Gastroesophageal sphincter (tissue), 3 donors: ENCODE measurements around the gene SPECC1L.

Experiments used
- CTCF ChIP-seq, 4 experiments: fragments of 200-600 bp in 2 of 4; fragments of 450-650 bp in 2 of 4; sonication (generic) in 1 of 4; IDR thresholded peaks; one replicate each; pipeline ENCODE4 v1.5.1; 2017 to 2019; ENCODE audit warnings: antibody characterized with exemption in 4 of 4, mild to moderate bottlenecking in 2 of 4, moderate library complexity in 2 of 4
- EP300 ChIP-seq: sonication (generic); formaldehyde crosslinking; IDR thresholded peaks from one replicate; pipeline ENCODE4 v1.6.1; 2017; ENCODE audit warnings: antibody characterized with exemption, mild to moderate bottlenecking
- POLR2A ChIP-seq, 2 donors: fragments of 450-650 bp; IDR thresholded peaks; one replicate each; pipeline ENCODE4 v1.6.1; 2017; ENCODE audit warnings: antibody characterized with exemption in 2 of 2, mild to moderate bottlenecking in 2 of 2, moderate library complexity in 1 of 2
- POLR2AphosphoS5 ChIP-seq: sonication (generic); formaldehyde crosslinking; IDR thresholded peaks from one replicate; pipeline ENCODE4 v1.6.1; 2017; ENCODE audit warnings: antibody characterized with exemption

- TF ChIP-seq CTCF (IDR thresholded peaks at IDR 0.05) (no peak), POLR2AphosphoS5 (no peak), EP300 (no peak), POLR2A (IDR thresholded peaks at IDR 0.05) (no peak)
Observed at GRCh38 chr22:24440718-24441405, 170.2 kb downstream of the SPECC1L start.
